Esophagus (tissue), 2 donors: ENCODE measurements around the gene UBR2. TPM values are rescaled to one million over a fixed set of nuclear protein-coding genes. Genes with fewer than 3 reads are reported as not detected.
"Not testable (repeated sequence)": the region's sequence is repeated elsewhere in the genome, so short reads cannot be mapped to it uniquely, and the experiment has no call there.

Source experiments
- H3K27ac ChIP-seq, 2 donors: one replicate each; pipeline ENCODE4 v1.5.1; 2013; ENCODE audit warnings: low read depth in 2 of 2, mild to moderate bottlenecking in 2 of 2, inconsistent platforms in 1 of 2, low read length in 1 of 2, moderate library complexity in 1 of 2
- H3K27me3 ChIP-seq, 2 donors: one replicate each; pipeline ENCODE4 v1.6.1; 2013; ENCODE audit warnings: low read length in 2 of 2, control low read depth in 1 of 2, mild to moderate bottlenecking in 1 of 2; ENCODE audit not compliant: insufficient read depth in 2 of 2, control insufficient read depth in 1 of 2
- H3K36me3 ChIP-seq, 2 donors: one replicate each; pipeline ENCODE4 v1.6.1; 2013; ENCODE audit warnings: low read length in 1 of 2; ENCODE audit not compliant: control insufficient read depth in 2 of 2, insufficient read depth in 2 of 2
- H3K4me1 ChIP-seq, 2 donors: one replicate each; pipeline ENCODE4 v1.6.1; 2013; ENCODE audit warnings: low read length in 1 of 2; ENCODE audit not compliant: control insufficient read depth in 2 of 2, insufficient read depth in 2 of 2
- H3K4me3 ChIP-seq, 2 donors: one replicate each; pipeline ENCODE4 v1.5.1; 2013; ENCODE audit warnings: low read length in 2 of 2, mild to moderate bottlenecking in 2 of 2, low read depth in 1 of 2, moderate library complexity in 1 of 2
- H3K9me3 ChIP-seq, 2 donors: one replicate each; pipeline ENCODE4 v1.6.1; 2013; ENCODE audit warnings: mild to moderate bottlenecking in 2 of 2, low read depth in 1 of 2, low read length in 1 of 2, moderate library complexity in 1 of 2; ENCODE audit not compliant: control insufficient read depth in 2 of 2, insufficient read depth in 1 of 2
- WGBS, 2 donors: extraction: QIAGEN DNeasy Blood & Tissue Kit; methylation state at CpG; one replicate each; pipeline ENCODE4 v1.1.7; 2013; 5-methylcytosine and 5-hydroxymethylcytosine counted together
- polyA plus RNA-seq, 2 donors: library from polyadenylated mRNA; stranded (reverse); fragments of 200-250 nt; gene quantifications; one replicate each; pipeline ENCODE4 v1.2.3, GENCODE V29; 2013
- donor health status: healthy with polysubstance abuse.
- donor health status: Bipolar disorder and iron deficiency.

The UBR2 gene
- polyA plus RNA-seq, 2 donors: 5.5 to 7.7 TPM

DNA sequence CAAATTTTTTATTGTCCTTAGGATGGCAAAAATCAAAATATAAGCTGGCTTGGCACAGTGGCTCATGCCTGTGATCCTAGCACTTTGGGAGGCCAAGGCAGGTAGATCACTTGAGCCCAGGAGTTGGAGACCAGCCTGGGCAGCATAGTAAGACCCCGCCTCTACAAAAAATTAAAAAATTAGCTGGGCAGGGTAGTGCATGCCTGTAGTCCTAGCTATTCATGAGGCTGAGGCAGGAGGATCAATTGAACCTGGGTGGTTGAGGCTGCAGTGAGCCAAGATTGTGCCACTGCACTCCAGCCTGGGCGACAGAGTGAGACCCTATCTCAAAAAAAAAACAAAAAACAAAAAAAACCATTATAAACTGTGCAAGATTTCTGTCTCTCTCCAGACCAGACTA lies 40.9 kb downstream of the UBR2 start:
- not testable (repeated sequence) for H3K27me3 ChIP-seq, H3K4me1 ChIP-seq, H3K4me3 ChIP-seq, H3K9me3 ChIP-seq, H3K36me3 ChIP-seq, H3K27ac ChIP-seq
- WGBS, 2 donors: 98 to 100% methylated on average over 2 of the region's 2 CpGs

DNA sequence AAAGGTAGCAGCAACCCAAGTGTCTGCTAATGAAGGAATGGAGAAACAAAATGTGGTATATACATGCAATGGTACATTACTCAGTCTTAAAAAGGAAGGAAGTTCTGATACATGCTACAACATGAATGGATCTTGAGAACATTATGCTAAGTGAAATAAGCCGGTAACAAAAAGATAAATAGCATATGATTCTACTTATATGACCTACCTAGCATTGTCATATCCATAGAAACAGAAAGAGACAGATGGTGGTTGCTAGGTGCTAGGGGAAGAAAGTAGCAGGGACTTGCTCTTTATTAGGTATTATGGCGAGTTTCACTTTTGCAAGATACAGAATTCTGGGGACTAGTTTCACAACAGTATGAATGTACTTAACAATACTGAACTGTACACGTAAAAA lies 46.6 kb downstream of the UBR2 start:
- no peak overlapping the region for H3K27ac ChIP-seq
- H3K4me1 ChIP-seq: no peaks in the 10 kb centered on the region
- no peak overlapping the region for H3K4me3 ChIP-seq
- peaks cover 0 to 1% of the 10 kb centered on the region in 2 donors for H3K36me3 ChIP-seq
- WGBS, 2 donors: 83 to 84% methylated on average over 3 of the region's 3 CpGs
- no peaks in the 10 kb centered on the region for H3K9me3 ChIP-seq
- no peaks in the 10 kb centered on the region for H3K27me3 ChIP-seq

GRCh38 chr6:42615518-42615917 lies 51.7 kb downstream of the UBR2 start:
- Histone ChIP-seq H3K36me3 (peaks cover 4 to 6% of the 10 kb centered on the region in 2 donors), H3K4me3 (no peak overlapping the region), H3K27me3 (no peaks in the 10 kb centered on the region), H3K27ac (no peak overlapping the region), H3K9me3 (no peaks in the 10 kb centered on the region), H3K4me1 (no peaks in the 10 kb centered on the region)
- WGBS, 2 donors: 96 to 100% methylated on average over 2 of the region's 2 CpGs

- H3K27me3 ChIP-seq: no peaks in the 10 kb centered on the region
- H3K4me1 ChIP-seq: no peaks in the 10 kb centered on the region
- peaks cover 4 to 6% of the 10 kb centered on the region in 2 donors for H3K36me3 ChIP-seq
- no peak overlapping the region for H3K4me3 ChIP-seq
- no peak overlapping the region for H3K27ac ChIP-seq
- WGBS, 2 donors: 90 to 95% methylated on average over 3 of the region's 3 CpGs
- H3K9me3 ChIP-seq: no peaks in the 10 kb centered on the region
Measured at GRCh38 chr6:42616716-42617115, 52.9 kb downstream of the UBR2 start.

GRCh38 chr6:42618105-42618504 lies 54.3 kb downstream of the UBR2 start:
- Histone ChIP-seq H3K27ac (no peak overlapping the region), H3K36me3 (peaks cover 4 to 6% of the 10 kb centered on the region in 2 donors), H3K4me3 (no peak overlapping the region), H3K27me3 (no peaks in the 10 kb centered on the region), H3K9me3 (no peaks in the 10 kb centered on the region), H3K4me1 (no peaks in the 10 kb centered on the region)
- 62 to 74% methylated on average over 1 of the region's 1 CpG for WGBS, 2 donors

DNA sequence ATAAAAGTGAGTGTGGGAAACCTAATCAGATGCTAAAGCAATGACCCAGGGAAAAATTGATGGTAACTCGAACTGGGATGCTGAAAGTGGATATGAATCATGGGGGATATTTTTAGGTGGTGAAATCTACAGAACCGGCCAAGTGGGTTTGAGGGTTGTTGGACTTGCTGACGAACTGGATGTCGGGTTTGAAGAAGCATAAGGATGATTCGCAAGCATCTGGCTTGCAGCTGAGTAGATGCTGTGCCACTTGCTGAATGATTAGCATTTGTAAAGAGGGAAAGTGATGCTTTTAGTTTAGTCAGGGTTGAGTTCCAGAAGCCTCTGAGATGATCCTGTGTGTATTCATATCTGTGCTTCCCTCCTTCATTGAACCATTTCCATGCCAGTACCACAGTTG lies 54.9 kb downstream of the UBR2 start:
- H3K36me3 ChIP-seq: peaks cover 4 to 6% of the 10 kb centered on the region in 2 donors
- no peak overlapping the region for H3K27ac ChIP-seq
- H3K9me3 ChIP-seq: no peaks in the 10 kb centered on the region

DNA sequence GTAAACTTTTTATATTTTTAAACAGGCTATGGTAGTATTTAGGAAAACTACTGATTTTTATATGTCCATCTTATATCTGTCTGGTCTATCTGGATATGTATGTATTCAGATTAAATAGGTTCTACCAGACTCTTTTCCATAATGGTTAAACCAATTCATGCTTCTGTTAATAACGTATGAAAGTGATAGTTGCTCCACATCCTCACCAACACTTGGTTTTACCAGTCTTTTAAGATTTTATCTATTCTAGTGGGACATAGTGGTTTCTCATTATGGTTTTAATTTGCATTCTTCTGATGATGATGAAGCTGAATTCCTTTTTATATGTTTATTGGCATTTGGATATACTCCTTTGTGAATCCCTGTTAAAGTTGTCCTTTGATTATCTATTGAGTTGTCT lies 56.1 kb downstream of the UBR2 start:
- H3K4me1 ChIP-seq: no peaks in the 10 kb centered on the region
- 77 to 82% methylated on average over 1 of the region's 1 CpG for whole genome bisulfite sequencing, 2 donors
- no peaks in the 10 kb centered on the region for H3K9me3 ChIP-seq
- peaks cover 4 to 6% of the 10 kb centered on the region in 2 donors for H3K36me3 ChIP-seq
- no peaks in the 10 kb centered on the region for H3K27me3 ChIP-seq
- no peak overlapping the region for H3K4me3 ChIP-seq
- no peak overlapping the region for H3K27ac ChIP-seq

More for the DNA sequence above, 54.9 kb downstream of the UBR2 start:
- H3K4me1 ChIP-seq: no peaks in the 10 kb centered on the region
- 51 to 67% methylated on average over 5 of the region's 5 CpGs for WGBS, 2 donors
- H3K27me3 ChIP-seq: no peaks in the 10 kb centered on the region
- H3K4me3 ChIP-seq: no peak overlapping the region

- Histone ChIP-seq H3K27ac (no peak overlapping the region), H3K36me3 (peaks cover 0 to 2% of the 10 kb centered on the region in 2 donors)
Measured at GRCh38 chr6:42624601-42625000, 60.8 kb downstream of the UBR2 start.

DNA sequence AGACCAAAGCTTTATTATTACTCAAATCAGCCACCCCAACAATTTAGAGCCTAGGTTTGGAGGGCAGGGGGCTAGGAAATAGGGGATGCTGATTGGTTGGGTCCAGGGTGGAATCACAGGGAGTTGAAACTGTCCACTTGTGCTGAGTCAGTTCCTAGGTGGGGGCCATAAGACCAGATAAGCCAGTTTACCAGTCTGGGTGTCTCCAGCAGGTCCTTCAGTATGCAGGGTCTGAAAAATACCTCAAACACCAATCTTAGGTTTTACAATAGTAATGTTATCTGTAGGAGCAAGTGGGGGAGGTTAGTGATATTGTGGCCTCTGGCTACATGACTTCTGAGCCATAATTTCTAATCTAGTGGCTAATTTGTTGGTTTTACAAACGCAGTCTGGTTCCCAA lies 63.2 kb downstream of the UBR2 start:
- peaks cover 0 to 2% of the 10 kb centered on the region in 2 donors for H3K36me3 ChIP-seq
- no peaks in the 10 kb centered on the region for H3K9me3 ChIP-seq
- H3K4me1 ChIP-seq: no peaks in the 10 kb centered on the region
- H3K27ac ChIP-seq: no peak overlapping the region
- no peak overlapping the region for H3K4me3 ChIP-seq
- H3K27me3 ChIP-seq: no peaks in the 10 kb centered on the region
- 86 to 98% methylated on average over 1 of the region's 1 CpG for WGBS, 2 donors

More at GRCh38 chr6:42624601-42625000, 60.8 kb downstream of the UBR2 start:
- H3K27me3 ChIP-seq: no peaks in the 10 kb centered on the region
- no peaks in the 10 kb centered on the region for H3K4me1 ChIP-seq
- H3K4me3 ChIP-seq: no peak overlapping the region
- H3K9me3 ChIP-seq: no peaks in the 10 kb centered on the region

DNA sequence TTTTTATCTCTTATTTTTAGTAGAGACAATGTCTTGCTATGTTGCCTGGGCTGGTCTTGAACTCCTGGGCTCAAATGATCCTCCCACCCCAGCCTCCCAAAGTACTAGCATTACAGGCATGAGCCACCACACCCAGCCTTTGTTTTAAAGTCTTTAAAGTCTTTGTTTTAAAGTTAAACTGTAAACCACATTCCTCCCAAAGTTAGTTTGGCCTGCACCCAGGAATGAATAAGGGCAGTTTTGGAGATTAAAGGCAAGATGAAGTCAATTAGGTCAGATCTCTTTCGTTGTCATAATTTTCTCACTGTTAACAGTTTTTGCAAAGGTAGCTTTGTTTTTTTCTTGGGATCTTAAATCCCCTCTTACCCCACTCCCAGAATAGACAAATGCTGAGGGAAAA lies 63.8 kb downstream of the UBR2 start:
- no peaks in the 10 kb centered on the region for H3K27me3 ChIP-seq
- no peak overlapping the region for H3K27ac ChIP-seq
- H3K4me1 ChIP-seq: no peaks in the 10 kb centered on the region
- H3K36me3 ChIP-seq: peaks cover 0 to 2% of the 10 kb centered on the region in 2 donors
- no peak overlapping the region for H3K4me3 ChIP-seq
- 30 to 50% methylated on average over 1 of the region's 1 CpG for WGBS, 2 donors
- no peaks in the 10 kb centered on the region for H3K9me3 ChIP-seq
